ENCODE results near the gene NINL. TPM values are rescaled to one million over a fixed set of nuclear protein-coding genes. Genes with fewer than 3 reads are reported as not detected.

The NINL gene
- total and polyA plus RNA-seq, 4 donors: 1.9 to 3.6 (median 2.8) TPM

DNA sequence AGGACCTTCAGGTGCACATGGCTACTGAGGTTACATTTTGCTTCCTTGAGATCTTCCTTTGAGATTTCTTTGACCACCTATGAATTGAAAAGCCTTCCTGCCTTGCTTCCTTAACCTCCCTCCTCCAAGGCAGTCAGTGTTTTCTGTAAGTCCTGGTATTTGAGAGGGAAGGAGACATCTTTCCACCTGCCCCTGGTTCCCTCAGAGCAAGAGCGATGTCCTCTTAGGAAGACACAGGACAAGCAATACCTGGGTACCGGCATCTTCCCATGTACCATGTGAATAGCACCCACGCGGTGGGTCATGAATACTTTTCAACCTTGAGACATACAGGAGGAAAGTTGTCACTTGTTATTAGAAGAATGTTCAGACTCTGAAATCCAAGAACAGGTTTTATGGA lies 140.8 kb downstream of the NINL start (continued):
- TF ChIP-seq CTCF (IDR thresholded peaks at IDR 0.05; ENCODE audit: low read depth, low read length, missing input control): no peak
- TF ChIP-seq, protein P1, sequence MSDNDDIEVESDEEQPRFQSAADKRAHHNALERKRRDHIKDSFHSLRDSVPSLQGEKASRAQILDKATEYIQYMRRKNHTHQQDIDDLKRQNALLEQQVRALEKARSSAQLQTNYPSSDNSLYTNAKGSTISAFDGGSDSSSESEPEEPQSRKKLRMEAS (IDR thresholded peaks at IDR 0.05): no peak
- TF ChIP-seq EGR1 (IDR thresholded peaks at IDR 0.05; ENCODE audit: low read depth in 2 of 2): no peak
- no peak for TF ChIP-seq HNF4A (conservative IDR thresholded peaks at IDR 0.05)
- no peak for TF ChIP-seq HNF4G (IDR thresholded peaks at IDR 0.05)
- TF ChIP-seq RXRA (IDR thresholded peaks at IDR 0.05): no peak
- no peak for TF ChIP-seq RAD21 (IDR thresholded peaks at IDR 0.05)
- TF ChIP-seq TAF1 (conservative IDR thresholded peaks at IDR 0.05): no peak
- TF ChIP-seq FOXA1 (IDR thresholded peaks at IDR 0.05): no peak

GRCh38 chr20:25439328-25439727 lies 146.0 kb downstream of the NINL start:
- Histone ChIP-seq H3K27me3 (ENCODE audit: control insufficient read depth in 4 of 4, insufficient read depth in 4 of 4, low read length in 3 of 4) (no peaks in the 10 kb centered on the region), H3K36me3 (ENCODE audit: control insufficient read depth in 4 of 4, insufficient read depth in 3 of 4, low read depth in 1 of 4, low read length in 3 of 4) (no peaks in the 10 kb centered on the region), H3K9me3 (ENCODE audit: control insufficient read depth in 4 of 4, low read length in 3 of 4) (no peaks in the 10 kb centered on the region), H3K4me3 (ENCODE audit: low read depth in 1 of 3, low read length in 3 of 3) (no peak overlapping the region), H3K4me1 (ENCODE audit: control insufficient read depth in 4 of 4, insufficient read depth in 4 of 4, low read length in 3 of 4) (no peaks in the 10 kb centered on the region), H3K9ac (ENCODE audit: low read depth in 1 of 2, low read length in 2 of 2) (no peak overlapping the region), H3K27ac (ENCODE audit: low read depth in 1 of 2, low read length in 2 of 2) (no peak overlapping the region)
- TF ChIP-seq SP1 (IDR thresholded peaks at IDR 0.05) (no peak), RAD21 (IDR thresholded peaks at IDR 0.05) (no peak), REST (IDR thresholded peaks at IDR 0.05) (no peak), JUND (IDR thresholded peaks at IDR 0.05) (no peak)
- 83% methylated on average over 3 of the region's 3 CpGs for WGBS
- DNase-seq (ENCODE audit: low spot score): no peak

- DNase-seq (ENCODE audit: low spot score): no peak
- TF ChIP-seq FOXA2 (IDR thresholded peaks at IDR 0.05) (no peak), FOXA1 (IDR thresholded peaks at IDR 0.05) (no peak), GABPA (IDR thresholded peaks at IDR 0.05 in 1 of 2, conservative IDR thresholded peaks at IDR 0.05 in 1 of 2) (no peak), RAD21 (IDR thresholded peaks at IDR 0.05) (no peak), YY1 (IDR thresholded peaks at IDR 0.05) (no peak), HNF4A (conservative IDR thresholded peaks at IDR 0.05) (no peak), CTCF (IDR thresholded peaks at IDR 0.05; ENCODE audit: low read depth, low read length, missing input control) (no peak)
- TF ChIP-seq, protein P1 (IDR thresholded peaks at IDR 0.05): no peak
- H3K27me3 ChIP-seq (ENCODE audit: control insufficient read depth in 4 of 4, insufficient read depth in 4 of 4, low read length in 3 of 4): no peaks in the 10 kb centered on the region
- no peaks in the 10 kb centered on the region for H3K36me3 ChIP-seq (ENCODE audit: control insufficient read depth in 4 of 4, insufficient read depth in 3 of 4, low read depth in 1 of 4, low read length in 3 of 4)
- no peaks in the 10 kb centered on the region for H3K9me3 ChIP-seq (ENCODE audit: control insufficient read depth in 4 of 4, low read length in 3 of 4)
- WGBS: 76% methylated on average over 4 of the region's 4 CpGs
- H3K4me1 ChIP-seq (ENCODE audit: control insufficient read depth in 4 of 4, insufficient read depth in 4 of 4, low read length in 3 of 4): no peaks in the 10 kb centered on the region
- H3K9ac ChIP-seq (ENCODE audit: low read depth in 1 of 2, low read length in 2 of 2): no peak overlapping the region
- H3K4me3 ChIP-seq (ENCODE audit: low read depth in 1 of 3, low read length in 3 of 3): no peak overlapping the region
- no peak overlapping the region for H3K27ac ChIP-seq (ENCODE audit: low read depth in 1 of 2, low read length in 2 of 2)
Observed at GRCh38 chr20:25437153-25437581, 148.2 kb downstream of the NINL start.

All from liver (tissue), 9 donors.